SJSA1 (cell line): Measurements from ENCODE around the gene SEC22C. TPM values are rescaled to one million over a fixed set of nuclear protein-coding genes. Genes with fewer than 3 reads are reported as not detected.
A peak's percentile ranks its signal among the peaks of the same experiment; 100 is the strongest.
"Not testable (repeated sequence)": the region's sequence is repeated elsewhere in the genome, so short reads cannot be mapped to it uniquely, and the experiment has no call there.

Experiments used
- DNase-seq, 2 experiments: peaks; one replicate each; pipeline ENCODE4 v3.0.0-alpha.2; 2015 to 2020; ENCODE audit warnings: low spot score in 2 of 2, low read depth in 1 of 2
- H3K27ac ChIP-seq: fragments of 250-450 bp; sonication (Bioruptor Pico); 2 replicates; pipeline ENCODE4 v1.5.1; 2020; ENCODE audit warnings: mild to moderate bottlenecking, moderate library complexity
- H3K27me3 ChIP-seq: fragments of 250-450 bp; sonication (Bioruptor Pico); replicated peaks from 2 replicates; pipeline ENCODE4 v1.5.1; 2020; ENCODE audit warnings: mild to moderate bottlenecking, moderate library complexity
- H3K36me3 ChIP-seq: fragments of 250-450 bp; sonication (Bioruptor Pico); 2 replicates; pipeline ENCODE4 v1.5.1; 2020; ENCODE audit warnings: mild to moderate bottlenecking
- H3K4me1 ChIP-seq: fragments of 250-450 bp; sonication (Bioruptor Pico); replicated peaks from 2 replicates; pipeline ENCODE4 v1.6.1; 2021; ENCODE audit warnings: mild to moderate bottlenecking
- H3K4me3 ChIP-seq: fragments of 250-450 bp; sonication (Bioruptor Pico); 2 replicates; pipeline ENCODE4 v1.5.1; 2020; ENCODE audit warnings: mild to moderate bottlenecking
- H3K9me3 ChIP-seq: fragments of 250-450 bp; sonication (Bioruptor Pico); replicated peaks from 2 replicates; pipeline ENCODE4 v1.5.1; 2020; ENCODE audit warnings: mild to moderate bottlenecking
- total RNA-seq: library from RNA; depleted of rRNA; stranded (reverse); fragments of >200 nt; shearing (Covaris generic); gene quantifications from 2 replicates; pipeline ENCODE4 v1.2.3, GENCODE V29; 2014

Gene SEC22C
- total RNA-seq, 1 experiment from 2014 or later, result 78.7 TPM

GRCh38 chr3:42562047-42562907 is 19.5 kb downstream of the SEC22C start:
- no peak for DNase-seq
- H3K36me3 ChIP-seq, result peaks cover 56% of the 10 kb centered on the region
- H3K27ac ChIP-seq, result no peak overlapping the region

GRCh38 chr3:42557854-42558253 is 23.9 kb downstream of the SEC22C start:
- no peaks in the 10 kb centered on the region for H3K4me1 ChIP-seq
- H3K9me3 ChIP-seq, result no peaks in the 10 kb centered on the region
- H3K27ac ChIP-seq, result no peak overlapping the region
- no peak for DNase-seq
- H3K4me3 ChIP-seq, result no peak overlapping the region
- H3K27me3 ChIP-seq, result no peaks in the 10 kb centered on the region
- peaks cover 60% of the 10 kb centered on the region for H3K36me3 ChIP-seq

More at GRCh38 chr3:42562047-42562907, 19.5 kb downstream of the SEC22C start:
- H3K4me1 ChIP-seq, result no peaks in the 10 kb centered on the region
- H3K4me3 ChIP-seq, result no peak overlapping the region
- H3K9me3 ChIP-seq, result no peaks in the 10 kb centered on the region
- no peaks in the 10 kb centered on the region for H3K27me3 ChIP-seq

GRCh38 chr3:42556817-42557216 is 24.9 kb downstream of the SEC22C start:
- peaks cover 60% of the 10 kb centered on the region for H3K36me3 ChIP-seq
- H3K9me3 ChIP-seq, result not testable (repeated sequence)

GRCh38 chr3:42556089-42556632 is 25.6 kb downstream of the SEC22C start:
- no peak for DNase-seq
- H3K4me3 ChIP-seq, result no peak overlapping the region
- H3K27ac ChIP-seq, result no peak overlapping the region
- H3K9me3 ChIP-seq, result no peaks in the 10 kb centered on the region
- H3K27me3 ChIP-seq, result no peaks in the 10 kb centered on the region
- H3K36me3 ChIP-seq, result peaks cover 60% of the 10 kb centered on the region
- no peaks in the 10 kb centered on the region for H3K4me1 ChIP-seq

More at GRCh38 chr3:42556817-42557216, 24.9 kb downstream of the SEC22C start:
- not testable (repeated sequence) for H3K4me3 ChIP-seq, DNase-seq, H3K4me1 ChIP-seq, H3K27ac ChIP-seq, H3K27me3 ChIP-seq

- no peaks in the 10 kb centered on the region for H3K27me3 ChIP-seq
- H3K4me3 ChIP-seq, result no peak overlapping the region
- H3K9me3 ChIP-seq, result no peaks in the 10 kb centered on the region
- no peaks in the 10 kb centered on the region for H3K4me1 ChIP-seq
- H3K36me3 ChIP-seq, result peaks cover 46% of the 10 kb centered on the region
- H3K27ac ChIP-seq, result no peak overlapping the region
- no peak for DNase-seq
These were observed 28.9 kb downstream of the SEC22C start for GRCh38 chr3:42552830-42553229.

GRCh38 chr3:42550250-42550649 is 31.5 kb downstream of the SEC22C start:
- no peaks in the 10 kb centered on the region for H3K4me1 ChIP-seq

GRCh38 chr3:42549131-42549530 is 32.6 kb downstream of the SEC22C start:
- Histone ChIP-seq H3K4me1 (no peaks in the 10 kb centered on the region), H3K9me3 (0 out of 2 replicates have a peak, but pooled peaks cover 4% of the 10 kb centered on the region), H3K36me3 (peaks cover 18% of the 10 kb centered on the region), H3K27ac (no peak overlapping the region), H3K4me3 (no peak overlapping the region), H3K27me3 (no peaks in the 10 kb centered on the region)
- DNase-seq, result no peak

More at GRCh38 chr3:42550250-42550649, 31.5 kb downstream of the SEC22C start:
- H3K27me3 ChIP-seq, result no peaks in the 10 kb centered on the region
- DNase-seq, result no peak
- peaks cover 24% of the 10 kb centered on the region for H3K36me3 ChIP-seq
- no peak overlapping the region for H3K4me3 ChIP-seq
- H3K27ac ChIP-seq, result no peak overlapping the region
- 0 out of 2 replicates have a peak, but pooled peaks cover 4% of the 10 kb centered on the region for H3K9me3 ChIP-seq

- Histone ChIP-seq H3K27ac (no peak overlapping the region), H3K27me3 (no peaks in the 10 kb centered on the region), H3K9me3 (0 out of 2 replicates have a peak, but pooled peaks cover 4% of the 10 kb centered on the region), H3K4me1 (no peaks in the 10 kb centered on the region), H3K36me3 (0 out of 2 replicates have a peak, but pooled peaks cover 5% of the 10 kb centered on the region), H3K4me3 (no peak overlapping the region)
- peak; percentile 36 to 51 for DNase-seq
These were observed 34.3 kb downstream of the SEC22C start for GRCh38 chr3:42547401-42547945.

GRCh38 chr3:42546691-42547213 is 35.0 kb downstream of the SEC22C start:
- H3K4me3 ChIP-seq, result no peak overlapping the region
- DNase-seq, result no peak
- H3K27ac ChIP-seq, result no peak overlapping the region
- H3K9me3 ChIP-seq, result 0 out of 2 replicates have a peak, but pooled peaks cover 4% of the 10 kb centered on the region
- H3K4me1 ChIP-seq, result no peaks in the 10 kb centered on the region
- no peaks in the 10 kb centered on the region for H3K36me3 ChIP-seq
- H3K27me3 ChIP-seq, result no peaks in the 10 kb centered on the region

GRCh38 chr3:42545284-42545900 is 36.4 kb downstream of the SEC22C start:
- Histone ChIP-seq H3K4me3 (no peak overlapping the region), H3K27me3 (no peaks in the 10 kb centered on the region), H3K9me3 (0 out of 2 replicates have a peak, but pooled peaks cover 4% of the 10 kb centered on the region), H3K27ac (no peak overlapping the region), H3K36me3 (no peaks in the 10 kb centered on the region), H3K4me1 (no peaks in the 10 kb centered on the region)
- no peak for DNase-seq

GRCh38 chr3:42544492-42545283 is 37.1 kb downstream of the SEC22C start:
- Histone ChIP-seq H3K4me3 (no peak overlapping the region), H3K27me3 (no peaks in the 10 kb centered on the region), H3K4me1 (no peaks in the 10 kb centered on the region), H3K9me3 (0 out of 2 replicates have a peak, but pooled peaks cover 4% of the 10 kb centered on the region), H3K36me3 (no peaks in the 10 kb centered on the region), H3K27ac (no peak overlapping the region)
- DNase-seq, result no peak

GRCh38 chr3:42541079-42541478 is 40.7 kb downstream of the SEC22C start:
- Histone ChIP-seq H3K4me1 (no peaks in the 10 kb centered on the region), H3K4me3 (no peak overlapping the region), H3K9me3 (no peaks in the 10 kb centered on the region), H3K27ac (no peak overlapping the region), H3K36me3 (no peaks in the 10 kb centered on the region), H3K27me3 (no peaks in the 10 kb centered on the region)
- no peak for DNase-seq
